ENCODE data around the gene GDF9. TPM values are rescaled to one million over a fixed set of nuclear protein-coding genes. Genes with fewer than 3 reads are reported as not detected.

The GDF9 gene
- total RNA-seq: 1 to 10 TPM in 1 of 4 donors, under 1 TPM in 2, not detected in 1; 0.24 to 1.3 (median 0.31) TPM

GRCh38 chr5:132866342-132867045 is at the start of gene GDF9, which contains the start of gene UQCRQ:
Gene GDF9, minus strand, starts transcription at chr5:132866469. Its CDS starts 1,936 bp downstream, at chr5:132864533.
Gene UQCRQ, plus strand, starts transcription at chr5:132866642. Its CDS starts 240 bp downstream, at chr5:132866882.
- TF ChIP-seq CTCF (IDR thresholded peaks at IDR 0.05): no peak
- ATAC-seq (ENCODE audit: low FRiP score) (peak; percentile 99), DNase-seq (ENCODE audit: low spot score) (peak; percentile 68)

- DNase-seq (ENCODE audit: low spot score) (no peak), ATAC-seq (ENCODE audit: low FRiP score) (no peak)
- TF ChIP-seq CTCF (IDR thresholded peaks at IDR 0.05): no peak
Measured at GRCh38 chr5:132915681-132916080, 49.4 kb upstream of the GDF9 start.

GRCh38 chr5:132909702-132910101 is 43.4 kb upstream of the GDF9 start:
- ATAC-seq (ENCODE audit: low FRiP score) (no peak), DNase-seq (ENCODE audit: low spot score) (no peak)
- no peak for TF ChIP-seq CTCF (IDR thresholded peaks at IDR 0.05)

GRCh38 chr5:132907161-132907560 is 40.9 kb upstream of the GDF9 start:
- DNase-seq (ENCODE audit: low spot score) (no peak), ATAC-seq (ENCODE audit: low FRiP score) (no peak)
- TF ChIP-seq CTCF (IDR thresholded peaks at IDR 0.05): no peak

GRCh38 chr5:132905938-132906337 is 39.7 kb upstream of the GDF9 start:
- ATAC-seq (ENCODE audit: low FRiP score): no peak
- DNase-seq (ENCODE audit: low spot score): no peak
- no peak for TF ChIP-seq CTCF (IDR thresholded peaks at IDR 0.05)

GRCh38 chr5:132901730-132902129 is 35.5 kb upstream of the GDF9 start:
- no peak for TF ChIP-seq CTCF (IDR thresholded peaks at IDR 0.05)
- ATAC-seq (ENCODE audit: low FRiP score): no peak
- DNase-seq (ENCODE audit: low spot score): no peak

GRCh38 chr5:132901036-132901435 is 34.8 kb upstream of the GDF9 start:
- no peak for DNase-seq (ENCODE audit: low spot score)
- ATAC-seq (ENCODE audit: low FRiP score): no peak
- no peak for TF ChIP-seq CTCF (IDR thresholded peaks at IDR 0.05)

All from omental fat pad (tissue), 4 donors.